Pons (tissue), 1 donor: ENCODE measurements around the gene KIAA1217.
"Not testable (repeated sequence)": the region's sequence is repeated elsewhere in the genome, so short reads cannot be mapped to it uniquely, and the experiment has no call there.

Experiments
- DNase-seq: peaks from one replicate; pipeline ENCODE4 v3.0.0-alpha.2; 2016; ENCODE audit warnings: low spot score

The KIAA1217 gene

DNA sequence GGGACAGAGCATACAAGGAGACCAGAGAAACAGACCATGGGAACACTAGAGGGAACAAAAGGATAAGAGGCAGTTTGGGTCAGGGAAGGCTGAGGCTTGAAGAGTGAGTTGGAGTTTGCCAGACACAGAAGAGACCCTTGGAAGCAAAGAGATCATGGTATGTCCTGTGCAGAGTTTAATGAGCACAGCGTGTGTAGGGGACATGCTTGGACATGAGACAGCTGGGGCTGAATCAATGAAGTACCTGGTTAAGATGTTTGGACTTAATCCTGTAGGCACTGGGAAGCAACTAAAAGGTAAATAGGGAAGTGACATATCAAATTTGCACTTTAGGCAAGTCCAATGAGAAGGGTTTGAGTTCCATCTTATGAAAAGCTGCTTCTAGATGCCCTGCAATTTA is 79.6 kb downstream of the KIAA1217 start:
- DNase-seq: no peak

- no peak for DNase-seq
Observed at GRCh38 chr10:24289235-24289634, 80.3 kb downstream of the KIAA1217 start.

DNA sequence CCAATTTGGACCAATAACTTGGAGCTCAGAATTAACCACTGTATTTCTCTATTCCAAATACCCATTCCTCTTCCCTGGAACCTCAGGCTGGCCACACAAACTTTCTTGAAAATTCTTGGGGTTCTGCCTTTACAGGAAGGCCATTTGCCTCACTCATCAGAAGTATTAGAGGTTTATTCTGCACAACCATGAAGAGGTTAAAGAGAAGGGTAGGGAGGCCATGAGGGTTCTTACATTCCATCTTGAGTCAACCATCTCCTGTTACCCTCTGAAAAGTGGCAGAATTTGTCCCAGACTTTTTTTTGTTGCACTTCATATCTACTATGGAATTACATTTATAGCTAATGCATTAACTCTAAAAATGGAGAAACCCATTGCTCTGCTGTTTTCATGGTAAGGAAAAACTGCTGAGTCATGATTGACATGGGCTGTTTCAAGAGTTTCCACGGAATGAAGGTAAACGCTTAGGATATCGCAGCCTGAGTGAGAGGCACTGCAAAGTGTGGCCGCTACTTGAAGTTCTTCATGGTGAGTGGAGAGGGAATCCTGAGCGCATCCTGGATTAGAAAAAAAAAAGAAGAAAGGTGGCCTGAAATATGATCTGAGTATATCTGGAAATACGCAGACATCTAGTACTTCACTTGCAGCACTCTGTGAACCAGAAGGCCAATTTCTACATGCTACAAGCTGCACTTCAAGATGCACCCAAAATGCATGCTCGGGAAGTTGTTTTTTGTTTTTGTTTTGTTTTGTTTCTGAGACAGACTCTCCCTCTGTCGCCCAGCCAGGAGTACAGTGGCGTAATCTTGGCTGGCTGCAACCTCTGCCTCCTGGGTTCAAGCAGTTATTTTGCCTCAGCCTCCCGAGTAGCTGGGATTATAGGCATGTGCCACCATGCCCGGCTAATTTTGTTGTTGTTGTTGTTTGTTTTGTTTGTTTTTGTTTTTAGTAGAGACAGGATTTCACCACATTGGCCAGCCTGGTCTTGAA is 83.7 kb downstream of the KIAA1217 start:
- no peak for DNase-seq

DNA sequence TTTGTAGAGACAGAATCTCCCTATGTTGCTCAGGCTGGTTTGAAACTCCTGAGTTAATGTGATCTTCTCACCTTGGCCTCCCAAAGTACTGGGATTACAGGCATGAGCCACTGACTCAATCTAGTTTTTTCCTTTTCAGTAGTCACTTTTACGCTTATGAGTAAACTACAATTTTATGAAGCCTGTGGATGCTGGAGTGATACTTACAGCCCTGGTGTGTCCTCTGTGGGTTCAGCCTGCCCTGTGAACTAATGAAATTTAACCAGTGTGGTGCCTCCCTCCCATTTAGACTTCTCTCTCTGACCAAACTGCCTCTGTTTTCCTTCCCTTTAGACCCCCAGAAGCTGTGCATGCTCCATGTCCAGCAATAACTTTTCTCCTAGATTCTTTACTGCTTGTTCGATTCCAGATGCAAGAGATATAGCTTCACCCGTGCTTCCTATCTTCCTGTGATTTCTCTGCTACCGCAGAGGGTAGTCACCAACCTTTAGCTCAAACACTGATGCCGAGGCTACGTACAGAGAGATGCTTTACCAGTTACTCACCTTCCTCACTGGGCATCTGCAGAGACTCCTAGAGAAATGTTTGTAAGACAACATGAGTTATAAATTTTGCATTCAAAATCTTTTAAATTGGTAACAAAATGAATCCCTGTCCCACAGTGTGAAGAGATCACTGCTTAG is 90.8 kb downstream of the KIAA1217 start:
- no peak for DNase-seq

DNA sequence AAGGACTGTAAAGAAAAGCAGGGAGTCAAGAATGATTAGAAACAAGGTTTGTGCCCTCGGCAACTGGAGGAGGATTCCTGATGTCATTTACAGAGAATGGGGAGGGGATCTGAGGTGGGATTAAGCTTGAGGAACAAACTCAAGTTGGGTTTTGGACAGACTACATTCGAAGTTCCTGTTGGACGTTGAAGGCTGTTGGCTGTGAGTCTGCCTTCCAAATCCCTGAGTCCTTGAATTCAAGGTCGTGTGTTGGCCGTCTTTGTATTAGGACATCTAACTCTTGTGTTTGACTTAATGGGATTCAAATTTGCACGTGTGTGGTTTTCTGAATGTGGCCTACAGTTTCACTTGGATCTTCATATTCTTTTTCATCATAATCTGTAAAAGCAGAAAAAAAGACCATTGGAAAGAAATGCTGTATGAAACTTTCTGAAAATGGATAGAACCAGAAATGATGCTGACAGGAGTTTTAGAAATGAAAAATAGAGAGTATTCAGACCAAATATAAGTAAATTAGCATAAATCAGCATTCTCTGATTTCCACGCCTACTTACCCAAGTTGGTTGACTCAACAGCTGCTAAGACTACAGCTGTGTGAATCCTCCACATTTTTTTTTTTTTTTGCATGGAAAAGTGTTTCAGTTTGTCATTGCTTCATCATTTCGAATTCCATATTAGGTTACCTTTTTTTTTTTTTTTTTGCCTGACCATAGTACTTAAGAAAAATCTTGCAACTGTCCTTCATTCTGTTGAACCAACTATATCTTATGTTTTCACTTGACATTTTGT is 94.8 kb downstream of the KIAA1217 start:
- no peak for DNase-seq

DNA sequence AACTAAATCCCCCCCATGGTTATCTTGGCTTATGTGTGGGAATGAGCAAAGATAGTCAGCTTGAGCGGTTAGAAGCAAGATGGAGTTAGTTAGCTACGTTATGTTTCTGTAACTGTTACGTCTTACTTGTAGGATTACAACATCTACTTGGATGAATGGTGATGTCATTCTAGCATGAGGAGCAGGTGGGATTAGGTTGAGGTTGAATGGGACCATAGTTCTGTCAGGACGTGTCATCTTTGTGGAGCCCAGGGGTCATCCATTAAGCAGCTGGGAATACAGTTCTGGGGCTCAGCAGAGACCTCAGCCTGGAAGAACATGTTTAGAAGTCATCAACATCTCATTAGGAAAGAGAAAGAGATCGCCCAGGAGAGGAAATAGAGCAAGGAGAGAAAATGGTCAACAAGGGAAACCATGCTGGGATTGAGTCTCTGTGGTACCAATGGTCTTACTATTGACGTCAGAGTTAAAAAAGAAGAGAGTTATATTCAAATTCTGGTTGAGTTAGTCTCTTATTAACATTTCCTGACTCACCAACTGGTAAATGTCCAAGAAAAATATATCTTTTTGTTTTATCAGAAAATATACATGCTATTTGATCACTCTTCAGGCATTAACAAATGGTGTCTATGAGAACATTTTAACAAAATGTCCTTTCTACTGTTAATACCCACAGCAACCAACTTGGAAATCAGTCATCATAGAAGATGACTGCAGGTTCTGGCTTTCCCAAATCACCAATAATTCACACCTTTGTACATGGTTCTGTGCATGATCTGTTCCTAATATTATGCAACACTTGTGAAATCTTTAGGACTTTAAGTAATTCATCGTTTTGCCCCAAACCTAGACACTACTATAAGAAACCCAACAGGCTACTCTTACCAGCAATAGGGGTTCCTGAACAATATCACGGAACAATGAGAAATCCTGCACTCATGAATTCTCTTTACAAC is 96.9 kb downstream of the KIAA1217 start:
- DNase-seq: no peak

DNA sequence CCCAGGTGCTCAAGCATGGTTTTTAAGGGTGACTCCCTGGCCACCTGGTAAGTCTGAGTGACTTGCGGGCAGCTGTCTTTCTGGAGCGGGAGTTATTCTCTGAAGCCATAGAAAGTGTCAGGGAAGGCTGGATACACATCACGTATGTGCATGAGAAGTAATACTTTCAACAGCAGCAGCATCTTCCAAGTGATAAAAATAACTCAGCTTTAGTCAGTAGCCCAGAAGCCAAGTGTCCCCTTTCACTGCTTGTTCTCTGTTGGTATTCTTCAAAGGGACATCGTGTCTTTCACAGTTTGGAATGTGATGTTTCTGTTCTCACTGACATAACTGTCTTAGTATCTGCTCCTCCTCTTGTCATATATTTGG is 97.6 kb downstream of the KIAA1217 start:
- DNase-seq: no peak

DNA sequence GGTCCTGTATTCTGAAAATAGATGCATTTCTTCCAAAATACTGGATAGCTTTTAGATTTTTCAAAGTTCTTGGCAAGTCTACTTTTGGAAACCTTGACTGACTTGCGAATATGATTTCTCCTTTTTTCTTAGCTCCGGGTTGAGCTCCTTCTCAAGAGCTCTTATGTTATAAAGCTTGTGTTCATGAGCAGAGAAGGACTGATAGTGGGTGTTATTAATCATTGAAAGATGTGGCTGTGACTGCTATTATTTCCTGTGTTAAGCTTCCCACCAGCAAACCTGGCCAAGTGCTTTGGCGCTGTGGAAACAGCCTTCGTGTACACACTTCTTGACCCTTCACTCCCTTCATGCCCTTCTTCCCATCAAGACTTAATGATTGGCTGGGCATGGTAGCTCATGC is 98.2 kb downstream of the KIAA1217 start:
- DNase-seq: no peak

DNA sequence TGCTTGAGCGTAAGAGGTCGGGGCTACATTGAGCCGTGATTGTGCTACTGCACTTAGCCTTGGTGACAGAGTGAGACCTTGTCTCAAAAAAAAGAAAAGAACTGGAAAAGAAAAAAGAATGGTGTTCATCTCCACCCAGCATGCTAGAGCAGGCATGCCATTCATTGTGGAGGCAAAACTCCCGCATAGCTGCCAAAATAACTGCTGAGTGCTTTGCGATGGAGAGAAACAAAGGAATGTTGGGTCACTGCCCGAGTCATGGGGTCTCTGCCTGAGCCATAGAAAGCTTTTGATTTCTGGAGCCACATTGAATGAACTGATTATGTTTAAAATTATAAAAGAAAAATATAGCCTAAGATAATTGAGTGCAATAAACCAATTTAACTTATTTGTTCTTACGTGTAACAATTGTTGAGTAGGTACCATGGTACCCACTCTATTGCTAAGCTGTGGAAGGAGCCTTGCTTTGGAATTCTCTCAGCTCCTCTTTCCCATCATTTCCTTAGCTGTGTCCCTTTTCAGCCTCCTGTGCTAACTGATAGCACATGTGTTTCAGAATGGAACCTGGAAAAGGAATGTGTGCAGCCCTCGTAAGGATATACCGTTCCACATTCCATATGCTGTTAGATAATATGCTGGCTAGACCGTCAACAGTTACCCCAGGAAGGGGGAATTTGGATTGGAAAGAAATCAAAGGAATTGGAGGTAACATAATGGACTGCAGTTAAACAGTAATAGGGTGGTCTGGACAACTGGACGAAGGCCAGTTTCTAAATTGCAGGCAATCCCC is 99.0 kb downstream of the KIAA1217 start:
- DNase-seq: peak; percentile 13

- no peak for DNase-seq
Observed at GRCh38 chr10:24310104-24310503, 101.2 kb downstream of the KIAA1217 start.

DNA sequence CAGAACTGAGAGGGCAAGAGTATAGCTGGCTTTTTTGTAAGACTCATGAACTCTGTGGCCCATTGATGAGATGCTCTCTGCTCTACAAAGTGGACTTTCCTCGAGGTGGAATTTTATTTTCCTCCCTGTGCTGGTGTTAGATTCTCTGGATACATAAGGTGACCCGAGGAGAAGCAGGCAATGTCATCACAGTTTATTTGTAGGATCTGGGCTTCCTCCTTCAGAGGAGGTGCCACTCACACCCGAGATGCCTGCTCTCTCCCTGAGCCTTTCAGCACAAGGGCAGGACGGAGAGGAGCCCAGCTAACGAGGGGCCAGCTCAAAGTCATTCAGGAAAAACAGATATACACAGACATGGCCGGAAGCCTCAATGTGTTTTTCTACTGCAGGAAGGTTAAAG is 103.0 kb downstream of the KIAA1217 start:
- no peak for DNase-seq

DNA sequence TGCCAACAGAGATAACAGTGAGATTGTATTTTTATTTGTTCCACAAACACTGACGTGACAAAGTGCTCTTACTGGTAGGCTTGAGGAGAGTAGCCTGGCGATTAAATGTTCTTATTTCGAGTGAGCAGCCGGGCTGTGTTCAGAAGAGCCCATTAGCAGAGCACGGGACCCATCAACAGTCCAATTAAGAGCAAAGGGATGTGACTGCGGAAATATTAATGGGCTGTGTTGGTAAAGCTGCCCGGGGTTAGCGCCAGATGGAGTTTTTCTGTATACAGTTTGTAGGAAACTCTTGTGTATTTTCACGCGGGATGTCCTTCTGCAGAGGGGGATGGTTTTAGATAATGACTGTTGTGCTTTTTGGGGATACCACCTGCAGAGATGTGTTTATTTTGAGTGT is 104.3 kb downstream of the KIAA1217 start:
- no peak for DNase-seq

DNA sequence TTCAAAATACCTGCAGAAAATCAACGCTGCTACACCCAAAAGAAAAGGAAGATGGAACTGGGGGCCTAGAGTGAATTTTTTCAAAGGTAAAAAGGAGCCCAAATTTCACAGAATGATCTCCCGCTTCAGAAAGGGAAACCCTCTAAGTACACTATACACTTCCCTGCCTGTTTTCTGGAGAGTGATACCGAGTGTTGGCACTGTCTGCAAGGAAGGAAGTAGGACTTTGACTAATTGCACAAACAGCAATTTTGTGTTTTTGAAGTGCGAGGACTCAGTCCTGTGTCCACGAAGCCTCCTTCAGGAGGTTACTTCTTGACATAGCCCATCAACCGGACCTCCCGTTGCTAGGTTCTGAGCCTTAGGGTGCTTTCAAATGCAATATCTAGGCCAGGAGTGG is 106.3 kb downstream of the KIAA1217 start:
- DNase-seq: no peak

DNA sequence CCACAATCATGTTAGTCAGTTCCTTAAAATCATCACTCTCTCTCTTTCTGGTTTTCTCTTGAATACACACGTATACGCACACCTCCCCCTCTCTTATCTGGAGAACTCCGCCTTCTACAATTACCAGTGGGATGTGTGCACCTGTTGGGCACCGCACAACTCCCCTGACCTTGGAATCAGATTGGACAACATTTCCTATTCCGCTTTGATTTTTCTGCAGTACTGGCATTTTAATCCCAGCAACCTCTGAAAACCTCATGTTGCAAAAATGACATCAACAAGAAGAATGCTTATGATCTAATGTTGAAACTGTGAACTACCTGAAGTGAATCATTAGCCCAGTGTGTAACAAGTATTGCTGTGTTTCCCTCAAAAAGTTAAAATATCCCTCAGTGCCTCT is 109.6 kb downstream of the KIAA1217 start:
- DNase-seq: no peak

DNA sequence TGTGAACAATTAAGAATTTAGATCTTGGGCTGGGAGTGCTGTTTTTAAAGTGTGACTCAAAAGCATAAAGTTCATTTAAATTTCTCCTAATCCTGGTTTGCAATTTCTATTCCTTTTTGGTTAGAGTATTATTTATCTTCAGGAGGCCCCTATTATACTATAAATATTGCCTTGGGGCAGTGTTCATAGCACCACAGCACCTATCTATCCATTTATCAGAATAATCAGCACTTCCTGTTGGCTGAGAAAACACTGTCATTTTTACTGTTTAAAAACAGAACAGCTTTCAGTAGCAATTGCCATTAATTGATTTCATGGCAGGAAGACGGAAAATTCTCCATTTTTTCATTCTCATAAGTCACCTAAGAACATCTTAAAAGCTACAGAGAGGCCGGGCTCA is 111.4 kb downstream of the KIAA1217 start:
- DNase-seq: no peak

GRCh38 chr10:24324651-24325050 is 115.7 kb downstream of the KIAA1217 start:
- no peak for DNase-seq

GRCh38 chr10:24331457-24331856 is 122.5 kb downstream of the KIAA1217 start:
- peak; percentile 17 for DNase-seq

- no peak for DNase-seq
Observed at GRCh38 chr10:24333736-24334135, 124.8 kb downstream of the KIAA1217 start.

DNA sequence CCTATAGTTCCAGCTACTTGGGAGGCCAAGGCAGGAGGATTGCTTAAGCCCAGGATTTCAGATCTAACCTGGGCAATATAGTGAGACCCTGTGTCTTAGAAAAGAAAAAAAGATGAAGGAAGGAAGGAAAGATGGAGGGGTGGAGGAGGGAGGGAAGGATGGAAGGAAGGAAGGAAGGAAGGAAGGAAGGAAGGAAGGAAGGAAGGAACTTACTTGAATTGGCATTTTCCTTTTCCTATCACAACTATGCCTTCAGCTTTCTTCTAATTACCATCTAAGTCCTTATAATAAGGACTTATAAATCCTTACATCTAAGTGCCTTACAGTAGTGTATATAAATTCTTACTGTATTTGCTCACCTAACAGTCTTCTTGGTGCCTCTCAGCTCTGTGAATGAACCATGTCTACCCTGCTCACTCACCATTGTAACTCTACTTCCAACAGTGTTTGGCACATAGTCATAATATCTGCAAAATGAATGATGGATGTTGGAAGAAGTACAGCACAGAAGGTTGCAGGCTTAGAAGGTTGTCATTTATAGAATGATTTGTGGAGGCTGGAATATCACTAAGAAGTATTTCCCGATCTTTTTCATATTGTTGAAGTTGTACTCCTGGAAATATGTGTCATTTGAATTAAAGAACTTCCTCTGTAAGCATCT is 125.5 kb downstream of the KIAA1217 start:
- no peak for DNase-seq

DNA sequence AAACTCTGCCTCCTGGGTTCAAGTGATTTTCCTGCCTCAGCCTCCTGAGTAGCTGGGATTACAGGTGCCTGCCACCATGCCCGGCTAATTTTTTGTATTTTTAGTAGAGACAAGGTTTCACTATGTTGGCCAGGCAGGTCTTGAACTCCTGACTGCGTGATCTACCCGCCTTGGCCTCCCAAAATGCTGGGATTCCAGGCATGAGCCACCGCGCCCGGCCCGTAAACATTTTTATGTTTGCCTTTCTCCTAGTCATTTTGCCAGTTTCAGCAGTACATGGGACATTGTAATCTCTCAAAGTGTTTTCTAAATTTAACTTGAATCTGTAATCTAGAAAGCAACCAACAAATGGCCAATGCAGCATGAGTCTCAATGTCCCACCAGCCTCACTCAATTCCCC is 128.8 kb downstream of the KIAA1217 start:
- DNase-seq: not testable (repeated sequence)
